Glomerular visceral epithelial cell (primary cell): ENCODE data around the gene POTEI.
A peak's percentile ranks its signal among the peaks of the same experiment; 100 is the strongest.
"Not testable (repeated sequence)": the region's sequence is repeated elsewhere in the genome, so short reads cannot be mapped to it uniquely, and the experiment has no call there.

Experiments used
- DNase-seq: peaks from one replicate; pipeline ENCODE4 v3.0.0-alpha.2; 2016; ENCODE audit errors: extremely low spot score

POTEI gene

DNA sequence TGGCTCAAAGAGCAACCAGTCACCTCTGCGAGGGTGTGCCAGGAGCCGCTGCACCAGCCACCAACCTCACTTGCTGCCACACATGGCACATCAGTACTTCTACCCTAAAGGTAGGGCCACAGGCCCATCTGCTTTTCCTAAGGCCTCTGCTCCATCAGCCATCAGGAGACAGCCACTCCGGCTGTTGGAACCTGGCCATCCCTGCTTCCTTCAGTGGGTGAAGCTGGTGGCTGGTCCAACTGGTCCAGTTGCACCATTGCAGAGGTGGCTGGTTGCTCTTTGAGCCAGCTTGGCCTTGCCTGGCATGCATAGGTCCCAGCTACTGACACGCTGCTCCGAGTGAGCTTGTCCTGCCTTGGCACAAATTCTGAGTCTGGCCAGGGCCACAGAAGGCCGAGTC lies 53.7 kb downstream of the POTEI start:
- not testable (repeated sequence) for DNase-seq

DNA sequence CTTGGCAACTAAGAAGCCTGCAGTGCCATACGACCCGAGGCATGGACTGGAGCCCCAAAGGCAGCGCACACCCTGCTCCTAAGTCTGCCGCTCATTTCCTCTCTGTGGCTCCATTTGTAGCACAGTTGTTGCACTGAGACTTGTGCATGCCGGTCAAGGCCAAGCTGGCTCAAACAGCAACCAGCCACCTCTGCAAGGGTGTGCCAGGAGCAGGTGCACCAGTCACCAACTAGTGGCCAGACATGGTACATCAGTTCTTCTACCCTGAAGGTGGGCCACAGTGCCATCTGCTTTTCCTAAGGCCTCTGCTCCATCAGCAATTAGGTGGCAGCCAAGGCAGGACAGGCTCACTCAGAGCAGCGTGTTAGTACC lies 54.4 kb downstream of the POTEI start:
- DNase-seq: not testable (repeated sequence)

DNA sequence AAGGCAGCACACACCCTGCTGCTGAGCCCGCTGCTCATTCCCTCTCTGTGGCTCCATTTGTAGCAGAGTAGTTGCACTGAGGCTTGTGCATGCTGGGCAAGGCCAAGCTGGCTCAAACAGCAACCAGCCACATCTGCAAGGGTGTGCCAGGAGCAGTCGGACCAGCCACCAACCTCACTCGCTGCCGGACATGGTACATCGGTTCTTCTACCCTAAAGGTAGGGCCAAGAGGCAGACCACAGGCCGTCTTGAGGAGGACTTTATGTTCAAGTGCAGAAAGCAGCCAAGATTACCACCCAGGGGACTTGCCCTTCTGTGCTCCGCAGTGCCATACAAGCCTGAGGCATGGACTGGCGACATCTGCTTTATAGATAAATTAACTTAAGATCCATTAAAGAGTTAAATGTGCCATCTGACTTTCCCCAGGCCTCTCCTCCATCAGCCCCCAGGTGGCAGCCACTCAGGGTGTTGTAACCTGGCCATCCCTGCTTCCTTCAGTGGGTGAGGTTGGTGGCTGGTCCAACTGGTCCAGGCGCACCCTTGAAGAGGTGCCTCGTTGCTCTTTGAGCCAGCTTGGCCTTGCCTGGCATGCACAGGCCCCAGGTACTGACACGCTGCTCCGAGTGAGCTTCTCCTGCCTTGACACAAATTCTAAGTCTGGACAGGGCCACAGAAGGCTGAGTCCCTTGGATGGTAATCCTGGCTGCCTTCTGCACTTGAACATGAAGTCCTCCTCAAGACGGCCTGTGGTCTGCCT lies 55.0 kb downstream of the POTEI start:
- not testable (repeated sequence) for DNase-seq

DNA sequence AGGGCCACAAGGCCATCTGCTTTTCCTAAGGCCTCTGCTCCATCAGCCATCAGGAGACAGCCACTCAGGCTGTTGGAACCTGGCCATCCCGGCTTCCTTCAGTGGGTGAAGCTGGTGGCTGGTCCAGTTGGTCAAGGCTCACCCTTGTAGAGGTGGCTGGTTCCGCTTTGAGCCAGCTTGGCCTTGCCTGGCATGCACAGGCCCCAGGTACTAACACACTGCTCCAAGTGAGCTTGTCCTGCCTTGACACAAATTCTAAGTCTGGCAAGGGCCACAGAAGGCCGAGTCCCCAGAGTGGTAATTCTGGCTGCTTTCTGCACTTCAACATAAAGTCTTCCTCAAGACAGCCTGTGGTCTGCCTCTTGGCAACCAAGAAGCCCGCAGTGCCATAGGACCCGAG lies 56.2 kb downstream of the POTEI start:
- not testable (repeated sequence) for DNase-seq

DNA sequence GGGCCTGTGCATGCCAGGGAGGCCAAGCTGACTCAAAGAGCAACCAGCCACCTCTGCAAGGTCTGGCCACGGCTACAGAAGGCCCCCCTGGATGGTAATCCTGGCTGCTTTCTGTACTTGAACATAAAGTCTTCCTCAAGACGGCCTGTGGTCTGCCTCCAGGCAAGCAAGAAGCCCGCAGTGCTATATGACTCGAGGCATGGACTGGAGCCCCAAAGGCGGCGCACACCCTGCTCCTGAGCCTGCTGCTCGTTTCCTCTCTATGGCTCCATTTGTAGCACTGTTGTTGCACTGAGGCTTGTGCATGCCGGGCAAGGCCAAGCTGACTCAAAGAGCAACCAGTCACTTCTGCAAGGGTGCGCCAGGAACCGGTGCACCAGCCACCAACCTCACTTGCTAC lies 57.3 kb downstream of the POTEI start:
- DNase-seq: not testable (repeated sequence)

DNA sequence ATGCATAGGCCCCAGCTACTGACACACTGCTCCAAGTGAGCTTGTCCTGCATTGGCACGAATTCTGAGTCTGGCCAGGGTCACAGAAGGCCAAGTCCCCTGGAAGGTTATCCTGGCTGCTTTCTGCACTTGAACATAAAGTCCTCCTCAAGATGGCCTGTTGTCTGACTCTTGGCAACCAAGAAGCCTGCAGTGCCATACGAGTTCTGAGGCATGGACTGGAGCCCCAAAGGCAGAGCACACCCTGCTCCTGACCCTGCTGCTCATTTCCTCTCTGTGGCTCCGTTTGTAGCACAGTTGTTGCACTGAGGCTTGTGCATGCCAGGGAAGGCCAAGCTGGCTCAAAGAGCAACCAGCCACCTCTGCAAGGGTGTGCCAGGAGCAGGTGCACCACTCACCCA lies 57.9 kb downstream of the POTEI start:
- DNase-seq: not testable (repeated sequence)

DNA sequence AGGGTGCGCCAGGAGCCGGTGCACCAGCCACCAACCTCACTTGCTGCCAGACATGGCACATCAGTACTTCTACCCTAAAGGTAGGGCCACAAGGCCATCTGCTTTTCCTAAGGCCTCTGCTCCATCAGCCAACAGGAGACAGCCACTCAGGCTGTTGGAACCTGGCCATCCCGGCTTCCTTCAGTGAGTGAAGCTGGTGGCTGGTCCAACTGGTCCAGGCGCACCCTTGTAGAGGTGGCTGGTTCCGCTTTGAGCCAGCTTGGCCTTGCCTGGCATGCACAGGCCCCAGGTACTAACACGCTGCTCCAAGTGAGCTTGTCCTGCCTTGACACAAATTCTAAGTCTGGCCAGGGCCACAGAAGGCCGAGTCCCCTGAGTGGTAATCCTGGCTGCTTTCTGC lies 58.8 kb downstream of the POTEI start:
- DNase-seq: not testable (repeated sequence)

DNA sequence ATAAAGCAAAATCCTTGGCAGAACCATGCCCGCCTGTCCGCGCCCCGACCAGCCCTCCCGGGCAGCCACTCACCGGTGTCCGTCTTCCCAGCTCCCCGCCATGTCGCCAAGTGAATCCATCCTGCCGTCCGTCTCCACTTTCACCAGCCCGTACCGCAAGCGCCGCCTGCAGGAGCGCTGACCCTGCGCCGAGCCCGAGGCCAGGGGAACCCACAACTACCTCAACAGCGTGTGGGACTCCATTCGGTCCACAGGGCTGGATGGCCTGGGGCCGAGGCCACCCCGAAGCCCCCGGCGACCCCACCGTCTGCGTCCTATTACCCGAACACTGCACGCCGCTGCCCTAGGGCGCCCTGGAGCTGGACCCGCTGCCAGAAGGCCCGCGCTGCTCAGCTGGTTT lies 81.5 kb downstream of the POTEI start:
- DNase-seq: peak; percentile 21

DNA sequence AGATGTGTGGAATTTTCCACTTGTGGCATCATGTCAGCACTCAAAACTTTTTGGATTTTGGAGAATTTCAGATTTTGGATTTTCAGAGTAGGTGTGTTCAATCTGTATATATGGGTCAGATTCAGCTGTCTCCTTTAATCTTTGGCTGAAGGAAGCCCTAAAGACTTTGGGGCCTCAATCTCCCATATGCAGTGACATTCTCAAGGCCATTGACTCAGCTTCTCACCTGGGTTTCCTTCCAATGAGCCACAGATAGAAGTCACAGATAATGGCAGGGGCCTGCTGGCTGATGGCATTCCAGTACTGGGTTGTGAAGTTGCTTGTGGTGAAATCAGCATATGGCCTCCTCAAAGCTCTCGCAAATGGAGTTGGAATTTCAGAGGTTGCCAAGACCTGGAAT lies 90.3 kb downstream of the POTEI start:
- DNase-seq: not testable (repeated sequence)

DNA sequence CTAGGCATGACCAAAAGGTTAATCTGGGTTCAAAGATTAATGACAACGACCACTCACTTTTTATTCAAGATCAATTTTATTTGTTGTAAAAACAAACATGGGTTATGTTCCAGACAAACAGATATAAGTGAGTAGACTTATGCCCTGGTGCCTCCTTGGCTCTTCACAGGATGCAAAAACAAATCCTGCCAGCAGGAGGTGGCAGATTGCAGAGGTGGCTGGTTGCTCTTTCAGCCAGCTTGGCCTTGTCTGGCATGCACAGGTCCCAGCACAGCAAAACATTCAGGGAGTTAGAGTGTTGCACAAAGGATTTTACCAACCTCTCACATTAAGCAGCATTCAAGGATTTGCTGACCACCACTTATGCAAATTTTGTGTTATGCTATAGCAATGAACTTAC lies 92.4 kb downstream of the POTEI start:
- DNase-seq: not testable (repeated sequence)
